Activated T-helper 2 cell treated with anti-CD3 and anti-CD28 coated beads, Interferon-gamma antibody, Interleukin-2, Interleukin-4, amounts not matched to agents 10 μg/mL and 5 μg/mL and 100 μg/mL, durations not matched to agents 14 hours and 24 hours and 36 hours (primary cell): Measurements from ENCODE around the gene TAMALIN. TPM values are rescaled to one million over a fixed set of nuclear protein-coding genes. Genes with fewer than 3 reads are reported as not detected.

Experiments used
- DNase-seq: peaks from one replicate; pipeline ENCODE4 v3.0.0; 2021; ENCODE audit warnings: low spot score
- H3K27ac Mint-ChIP-seq: one replicate; pipeline ENCODE4 v1.8.0; 2021; ENCODE audit warnings: mixed read lengths
- H3K27me3 Mint-ChIP-seq: one replicate; pipeline ENCODE4 v1.8.0; 2021; ENCODE audit warnings: low read depth, mixed read lengths
- H3K36me3 Mint-ChIP-seq: one replicate; pipeline ENCODE4 v1.8.0; 2021; ENCODE audit warnings: low read depth, mixed read lengths
- H3K4me1 Mint-ChIP-seq: one replicate; pipeline ENCODE4 v1.8.0; 2021; ENCODE audit warnings: low read depth, mixed read lengths
- H3K4me3 Mint-ChIP-seq: one replicate; pipeline ENCODE4 v1.8.0; 2021; ENCODE audit warnings: low read depth, mild to moderate bottlenecking, moderate library complexity, mixed read lengths
- H3K9me3 Mint-ChIP-seq: one replicate; pipeline ENCODE4 v1.8.0; 2021; ENCODE audit warnings: mixed read lengths
- intact Hi-C: fragments of 100-400 bp; cut with micrococcal nuclease; formaldehyde crosslinking; loops from one replicate; pipeline ENCODE4 v1.15.1; 2023
- total RNA-seq: library from RNA; stranded (reverse); gene quantifications from 2 replicates; pipeline ENCODE4 v1.2.3, GENCODE V29; 2022

Gene TAMALIN
- total RNA-seq, 1 donor from 2014 or later = 6.1 TPM

DNA sequence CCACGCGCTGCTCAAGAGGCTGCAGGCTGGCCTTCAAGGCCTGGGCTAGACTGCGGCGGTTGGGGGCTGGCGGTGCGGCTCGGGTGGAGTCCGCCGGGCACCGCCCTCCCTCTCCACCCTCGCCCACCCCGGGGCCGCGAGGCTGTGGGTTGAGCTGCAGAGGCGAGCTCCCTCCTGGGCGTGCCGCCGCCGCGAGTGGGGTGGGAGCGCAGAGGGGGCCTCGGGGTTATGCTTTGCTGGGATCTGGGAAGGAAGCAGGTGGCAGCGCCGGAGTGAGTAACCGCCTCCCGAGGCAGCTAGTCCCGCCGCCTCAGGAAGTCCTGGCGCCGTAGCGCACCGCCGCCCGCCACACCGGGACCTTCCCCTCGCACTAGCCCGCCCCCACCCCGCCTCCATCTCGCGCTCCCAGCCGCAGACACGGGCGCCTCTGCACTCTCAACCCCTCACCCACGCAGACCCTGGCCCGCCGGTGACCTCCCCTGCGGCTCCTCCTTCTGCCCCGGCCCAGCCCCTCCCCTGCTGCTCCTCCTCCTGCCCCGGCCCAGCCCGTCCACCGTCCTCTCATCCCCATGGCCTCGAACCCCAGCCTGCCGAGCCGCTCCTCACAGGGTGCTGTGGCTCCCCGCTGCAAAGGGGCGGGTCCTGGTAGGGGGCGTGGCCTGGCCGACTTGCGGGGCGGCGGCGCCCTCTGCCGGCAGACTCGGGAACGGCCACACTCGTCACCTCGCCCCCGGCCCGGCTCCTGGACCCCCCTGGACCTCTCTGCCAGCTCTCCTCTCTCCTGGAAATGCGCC, 16.6 kb downstream of the TAMALIN start:
- H3K4me1 Mint-ChIP-seq = peaks cover 39% of the 10 kb centered on the region
- no peaks in the 10 kb centered on the region for H3K36me3 Mint-ChIP-seq
- intact Hi-C loops = loop anchor here (1.0 to 5.0 kb wide), 3 partner anchors 16 to 51 kb away; no protein-coding TSS in a partner anchor
- H3K9me3 Mint-ChIP-seq = no peaks in the 10 kb centered on the region
- H3K4me3 Mint-ChIP-seq = peak overlapping the region; percentile 87
- peak; percentile 88 for DNase-seq
- H3K27me3 Mint-ChIP-seq = peaks cover 3% of the 10 kb centered on the region
- peak overlapping the region; percentile 98 for H3K27ac Mint-ChIP-seq

- Mint-ChIP-seq H3K27me3 (peaks cover 3% of the 10 kb centered on the region), H3K27ac (peak overlapping the region; percentile 98), H3K4me3 (peak overlapping the region; percentile 87), H3K9me3 (no peaks in the 10 kb centered on the region), H3K4me1 (peaks cover 39% of the 10 kb centered on the region), H3K36me3 (no peaks in the 10 kb centered on the region)
- intact Hi-C loops = loop anchor here (1.0 to 5.0 kb wide), 3 partner anchors 17 to 52 kb away; no protein-coding TSS in a partner anchor
- DNase-seq = no peak
Observed at GRCh38 chr12:52023976-52024688, 17.4 kb downstream of the TAMALIN start.

DNA sequence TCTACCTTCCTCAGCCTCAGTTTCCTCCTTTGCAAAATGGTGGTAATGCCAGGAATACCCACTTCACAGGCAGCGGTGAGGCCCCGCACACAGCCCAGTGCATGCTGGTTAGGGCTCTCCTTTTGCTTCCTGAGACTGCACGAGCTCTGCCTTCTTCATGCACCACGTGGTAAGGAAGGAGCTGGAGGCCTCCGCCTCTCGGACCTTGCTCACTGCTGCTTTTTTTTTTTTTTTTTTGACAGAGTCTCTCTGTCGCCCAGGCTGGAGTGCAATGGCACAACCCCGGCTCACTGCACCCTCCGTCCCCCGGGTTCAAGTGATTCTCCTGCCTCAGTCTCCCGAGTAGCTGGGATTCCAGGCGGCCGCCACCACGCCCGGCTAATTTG, 18.1 kb downstream of the TAMALIN start:
- intact Hi-C loops = loop anchor here (1.0 to 5.0 kb wide), 6 partner anchors 8 to 58 kb away; partner anchors contain the start of genes ATG101 and NR4A1
- no peaks in the 10 kb centered on the region for H3K36me3 Mint-ChIP-seq
- DNase-seq = peak; percentile 64
- no peaks in the 10 kb centered on the region for H3K9me3 Mint-ChIP-seq
- H3K27me3 Mint-ChIP-seq = peaks cover 3% of the 10 kb centered on the region
- H3K4me1 Mint-ChIP-seq = peaks cover 39% of the 10 kb centered on the region
- peak overlapping the region; percentile 87 for H3K4me3 Mint-ChIP-seq
- H3K27ac Mint-ChIP-seq = peak overlapping the region; percentile 98

DNA sequence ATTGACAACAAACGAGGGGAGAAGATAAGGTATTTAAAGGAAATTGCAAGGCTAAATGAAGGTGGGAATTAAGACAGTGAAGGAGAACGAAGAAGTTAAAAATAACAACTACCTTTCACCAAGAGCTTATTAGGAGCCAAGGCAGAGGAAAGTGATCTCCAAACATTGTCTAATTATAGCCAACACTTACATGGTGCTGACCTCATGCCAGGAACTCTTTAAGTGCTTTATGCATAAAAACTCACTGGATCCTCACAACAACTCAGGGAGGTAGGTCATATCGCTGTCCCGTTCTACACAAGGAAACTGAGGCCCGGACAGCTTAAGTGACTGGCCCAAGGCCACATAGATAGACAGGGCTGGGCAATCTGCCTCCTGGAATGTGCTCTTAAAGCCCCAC, 19.5 kb downstream of the TAMALIN start:
- Mint-ChIP-seq H3K4me3 (no peak overlapping the region), H3K4me1 (peaks cover 26% of the 10 kb centered on the region), H3K27ac (peak overlapping the region; percentile 98), H3K36me3 (no peaks in the 10 kb centered on the region), H3K9me3 (no peaks in the 10 kb centered on the region), H3K27me3 (no peaks in the 10 kb centered on the region)
- intact Hi-C loops = loop anchor here (1.0 kb wide), 1 partner anchor 94 kb away; no protein-coding TSS in a partner anchor
- no peak for DNase-seq

DNA sequence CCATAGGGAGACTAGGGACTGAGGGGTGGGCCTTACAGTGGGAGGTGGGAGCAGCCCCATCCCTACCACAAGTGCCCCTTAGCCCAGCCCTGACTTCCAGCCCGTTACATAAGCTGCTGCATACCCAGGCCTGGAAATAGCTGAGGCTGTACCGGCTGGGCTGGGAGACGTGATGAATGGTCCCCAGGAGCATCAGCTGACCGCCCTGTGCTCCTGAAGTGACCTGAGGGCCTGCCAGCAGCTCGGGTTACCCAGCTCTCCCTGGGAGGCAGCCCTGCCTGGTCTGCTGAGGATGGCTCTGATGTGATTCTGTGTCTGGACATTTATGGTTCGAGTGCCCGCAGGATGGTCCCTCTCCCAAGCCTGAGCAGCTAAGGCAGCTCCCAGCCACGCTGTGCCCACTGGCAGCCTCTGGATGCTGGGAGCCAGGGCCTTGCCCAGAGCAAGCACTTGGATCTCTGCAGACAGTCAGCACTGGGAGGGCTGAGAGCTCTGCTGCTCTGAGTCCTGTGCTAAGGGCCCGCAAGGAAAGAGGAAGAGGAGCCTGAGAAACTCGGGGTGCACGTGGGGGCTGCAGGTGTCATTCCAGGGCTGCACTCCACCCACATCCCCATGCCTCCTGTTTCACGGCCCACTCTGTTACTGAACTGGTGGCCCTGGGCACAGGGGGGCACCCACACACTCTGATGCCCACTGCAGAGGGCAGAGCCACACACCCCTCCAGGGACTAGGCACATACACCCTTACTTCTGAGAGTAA, 20.5 kb downstream of the TAMALIN start:
- intact Hi-C loops = no loop called here

GRCh38 chr12:52029685-52030084, 22.9 kb downstream of the TAMALIN start:
- H3K27ac Mint-ChIP-seq = no peak overlapping the region
- DNase-seq = no peak
- no peaks in the 10 kb centered on the region for H3K27me3 Mint-ChIP-seq
- H3K9me3 Mint-ChIP-seq = no peaks in the 10 kb centered on the region
- H3K4me3 Mint-ChIP-seq = no peak overlapping the region
- peaks cover 32% of the 10 kb centered on the region for H3K4me1 Mint-ChIP-seq
- intact Hi-C loops = no loop called here
- no peaks in the 10 kb centered on the region for H3K36me3 Mint-ChIP-seq

More for the DNA sequence above, 20.5 kb downstream of the TAMALIN start:
- Mint-ChIP-seq H3K4me3 (no peak overlapping the region), H3K27ac (no peak overlapping the region), H3K36me3 (no peaks in the 10 kb centered on the region), H3K27me3 (no peaks in the 10 kb centered on the region), H3K4me1 (peaks cover 27% of the 10 kb centered on the region), H3K9me3 (no peaks in the 10 kb centered on the region)
- DNase-seq = no peak

DNA sequence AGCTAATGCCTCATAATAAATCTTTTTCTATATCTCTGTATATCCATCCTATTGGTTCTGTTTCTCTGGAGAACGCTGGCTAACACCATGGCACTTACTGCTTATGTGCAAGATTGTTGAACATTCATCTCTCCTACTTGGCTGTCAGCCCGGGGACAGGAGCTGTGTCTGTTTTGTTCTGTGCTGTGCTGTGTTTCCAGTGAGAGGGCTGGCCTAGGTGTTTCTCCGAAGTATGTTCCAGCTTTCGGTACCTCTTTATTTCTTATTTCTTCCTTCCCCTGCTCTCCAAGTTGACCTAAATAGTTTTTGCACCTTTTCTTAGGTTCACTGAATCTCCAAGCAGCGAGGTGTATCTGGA, 25.7 kb downstream of the TAMALIN start:
- no peak for DNase-seq
- intact Hi-C loops = no loop called here
- peak overlapping the region; percentile 73 for H3K4me3 Mint-ChIP-seq
- peaks cover 33% of the 10 kb centered on the region for H3K4me1 Mint-ChIP-seq
- H3K27ac Mint-ChIP-seq = peak overlapping the region; percentile 54
- no peaks in the 10 kb centered on the region for H3K9me3 Mint-ChIP-seq
- no peaks in the 10 kb centered on the region for H3K36me3 Mint-ChIP-seq
- H3K27me3 Mint-ChIP-seq = peaks cover 6% of the 10 kb centered on the region

GRCh38 chr12:52032804-52033445, 26.2 kb downstream of the TAMALIN start:
- H3K4me3 Mint-ChIP-seq = peak overlapping the region; percentile 73
- peaks cover 6% of the 10 kb centered on the region for H3K27me3 Mint-ChIP-seq
- H3K36me3 Mint-ChIP-seq = no peaks in the 10 kb centered on the region
- H3K27ac Mint-ChIP-seq = peak overlapping the region; percentile 81
- peaks cover 34% of the 10 kb centered on the region for H3K4me1 Mint-ChIP-seq
- DNase-seq = peak; percentile 88
- H3K9me3 Mint-ChIP-seq = no peaks in the 10 kb centered on the region
- intact Hi-C loops = loop anchor here (1.0 kb wide), 2 partner anchors 8 to 18 kb away; partner anchors contain the start of gene NR4A1

- peak overlapping the region; percentile 81 for H3K27ac Mint-ChIP-seq
- no peaks in the 10 kb centered on the region for H3K9me3 Mint-ChIP-seq
- H3K4me3 Mint-ChIP-seq = peak overlapping the region; percentile 71
- H3K27me3 Mint-ChIP-seq = peaks cover 6% of the 10 kb centered on the region
- no peak for DNase-seq
- intact Hi-C loops = loop anchor here (1.0 kb wide), 2 partner anchors 8 to 18 kb away; partner anchors contain the start of gene NR4A1
- H3K36me3 Mint-ChIP-seq = peaks cover 4% of the 10 kb centered on the region
- H3K4me1 Mint-ChIP-seq = peaks cover 40% of the 10 kb centered on the region
Observed at GRCh38 chr12:52033446-52034140, 26.8 kb downstream of the TAMALIN start.

DNA sequence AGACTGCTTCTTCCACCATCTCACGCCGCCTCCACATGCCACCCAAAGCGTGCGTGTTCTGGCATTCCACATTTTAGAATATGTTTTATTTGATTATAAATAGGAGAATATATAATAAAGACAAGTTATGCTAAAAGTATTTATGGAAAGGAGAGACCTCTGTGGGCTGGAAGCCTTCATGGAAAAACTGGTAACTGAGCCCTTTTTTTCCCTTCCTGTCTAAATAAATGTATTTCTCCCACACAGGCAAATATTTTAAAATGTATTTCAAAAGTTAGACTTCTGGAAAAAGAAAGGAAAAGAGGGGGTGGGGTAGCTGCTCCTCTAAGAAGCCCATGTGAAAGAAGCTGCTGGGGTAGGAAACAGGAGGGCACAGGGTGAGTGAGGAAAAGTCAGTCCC, 28.4 kb downstream of the TAMALIN start:
- Mint-ChIP-seq H3K9me3 (no peaks in the 10 kb centered on the region), H3K27ac (no peak overlapping the region), H3K4me1 (peaks cover 53% of the 10 kb centered on the region), H3K4me3 (peak overlapping the region; percentile 55), H3K36me3 (peaks cover 7% of the 10 kb centered on the region), H3K27me3 (peaks cover 6% of the 10 kb centered on the region)
- intact Hi-C loops = no loop called here
- DNase-seq = no peak

GRCh38 chr12:52035926-52036325, 29.2 kb downstream of the TAMALIN start:
- no peaks in the 10 kb centered on the region for H3K9me3 Mint-ChIP-seq
- peaks cover 57% of the 10 kb centered on the region for H3K4me1 Mint-ChIP-seq

More at GRCh38 chr12:52035926-52036325, 29.2 kb downstream of the TAMALIN start:
- DNase-seq = no peak
- intact Hi-C loops = no loop called here
- Mint-ChIP-seq H3K27ac (peak overlapping the region; percentile 45), H3K27me3 (peaks cover 6% of the 10 kb centered on the region), H3K36me3 (peaks cover 8% of the 10 kb centered on the region), H3K4me3 (peak overlapping the region; percentile 58)
